ENCODE measurements around the gene TFPI.
"Not testable (repeated sequence)": the region's sequence is repeated elsewhere in the genome, so short reads cannot be mapped to it uniquely, and the experiment has no call there.

DNA sequence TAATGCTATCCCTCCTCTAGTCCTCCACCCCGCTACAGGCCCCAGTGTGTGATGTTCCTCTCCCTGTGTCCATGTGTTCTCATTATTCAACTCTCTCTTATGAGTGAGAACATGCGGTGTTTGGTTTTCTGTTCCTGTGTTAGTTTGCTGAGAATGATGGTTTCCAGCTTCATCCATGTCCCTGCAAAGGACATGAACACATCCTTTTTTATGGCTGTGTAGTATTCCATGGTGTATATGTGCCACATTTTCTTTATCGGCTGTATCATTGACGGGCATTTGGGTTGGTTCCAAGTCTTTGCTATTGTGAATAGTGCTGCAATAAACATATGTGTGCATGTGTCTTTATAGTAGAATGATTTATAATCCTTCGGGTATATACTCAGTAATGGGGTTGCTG lies 17.8 kb upstream of the TFPI start:
- not testable (repeated sequence) for TF ChIP-seq POLR2A (IDR thresholded peaks at IDR 0.05; ENCODE audit: low read depth, low read length); EZH2 (IDR thresholded peaks at IDR 0.05; ENCODE audit: borderline replicate concordance, low read depth, low read length, severe bottlenecking); POLR2AphosphoS5 (IDR thresholded peaks at IDR 0.05; ENCODE audit: insufficient read depth, low read depth, low read length); GATA2 (IDR thresholded peaks at IDR 0.05; ENCODE audit: insufficient read depth, insufficient read length, low read depth, low read length); MYC (IDR thresholded peaks at IDR 0.05; ENCODE audit: low read depth, low read length)
- TF ChIP-seq, protein P1, sequence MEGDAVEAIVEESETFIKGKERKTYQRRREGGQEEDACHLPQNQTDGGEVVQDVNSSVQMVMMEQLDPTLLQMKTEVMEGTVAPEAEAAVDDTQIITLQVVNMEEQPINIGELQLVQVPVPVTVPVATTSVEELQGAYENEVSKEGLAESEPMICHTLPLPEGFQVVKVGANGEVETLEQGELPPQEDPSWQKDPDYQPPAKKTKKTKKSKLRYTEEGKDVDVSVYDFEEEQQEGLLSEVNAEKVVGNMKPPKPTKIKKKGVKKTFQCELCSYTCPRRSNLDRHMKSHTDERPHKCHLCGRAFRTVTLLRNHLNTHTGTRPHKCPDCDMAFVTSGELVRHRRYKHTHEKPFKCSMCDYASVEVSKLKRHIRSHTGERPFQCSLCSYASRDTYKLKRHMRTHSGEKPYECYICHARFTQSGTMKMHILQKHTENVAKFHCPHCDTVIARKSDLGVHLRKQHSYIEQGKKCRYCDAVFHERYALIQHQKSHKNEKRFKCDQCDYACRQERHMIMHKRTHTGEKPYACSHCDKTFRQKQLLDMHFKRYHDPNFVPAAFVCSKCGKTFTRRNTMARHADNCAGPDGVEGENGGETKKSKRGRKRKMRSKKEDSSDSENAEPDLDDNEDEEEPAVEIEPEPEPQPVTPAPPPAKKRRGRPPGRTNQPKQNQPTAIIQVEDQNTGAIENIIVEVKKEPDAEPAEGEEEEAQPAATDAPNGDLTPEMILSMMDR (IDR thresholded peaks at IDR 0.05; ENCODE audit: extremely low read depth in 1 of 2, insufficient read depth in 1 of 2, low read depth in 1 of 2, low read length in 2 of 2), result not testable (repeated sequence)
- TF ChIP-seq, protein P2, sequence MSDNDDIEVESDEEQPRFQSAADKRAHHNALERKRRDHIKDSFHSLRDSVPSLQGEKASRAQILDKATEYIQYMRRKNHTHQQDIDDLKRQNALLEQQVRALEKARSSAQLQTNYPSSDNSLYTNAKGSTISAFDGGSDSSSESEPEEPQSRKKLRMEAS (IDR thresholded peaks at IDR 0.05; ENCODE audit: insufficient read depth, insufficient read length), result not testable (repeated sequence)
